Suppressor macrophage (primary cell): Measurements from ENCODE around the gene SDSL.

ENCODE experiments used
- DNase-seq, 4 experiments: peaks; one replicate each; pipeline ENCODE4 v3.0.0-alpha.2; 2020 to 2022

SDSL gene

DNA sequence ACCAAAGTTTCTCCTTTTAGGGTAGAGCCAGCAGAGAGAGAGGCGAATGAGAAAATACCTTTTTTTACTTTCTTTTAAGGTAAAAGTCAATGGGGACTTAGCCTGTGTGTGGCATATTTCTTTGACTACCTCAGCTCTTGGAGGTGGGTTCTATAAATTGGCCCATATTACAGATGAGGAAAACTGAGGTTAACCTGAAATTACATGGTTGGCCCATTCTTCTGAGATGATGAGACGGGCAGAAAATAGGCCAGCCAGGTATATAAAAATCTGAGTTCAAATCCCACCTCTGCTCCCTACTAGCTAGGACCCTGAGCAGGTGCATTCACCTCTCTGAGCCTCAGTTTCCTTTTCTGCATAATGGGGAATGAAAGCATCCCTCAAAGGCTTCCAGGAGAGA, 27.1 kb downstream of the SDSL start:
- DNase-seq = no peak

DNA sequence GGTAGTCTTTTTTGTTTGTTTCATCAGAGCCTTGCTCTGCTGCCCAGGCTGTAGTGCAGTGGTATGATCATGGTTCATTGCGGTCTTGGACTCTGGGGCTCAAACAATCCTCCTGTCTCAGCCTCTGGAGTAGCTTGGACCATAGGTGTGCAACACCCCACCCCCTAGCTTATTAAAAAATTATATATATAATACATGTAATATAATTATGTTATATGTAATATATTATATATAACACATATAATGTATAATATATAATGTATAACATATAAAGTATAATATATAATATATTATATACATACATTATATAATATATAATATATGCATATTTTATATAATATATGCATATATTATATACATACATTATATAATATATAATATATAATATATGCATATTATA, 27.7 kb downstream of the SDSL start:
- no peak for DNase-seq

DNA sequence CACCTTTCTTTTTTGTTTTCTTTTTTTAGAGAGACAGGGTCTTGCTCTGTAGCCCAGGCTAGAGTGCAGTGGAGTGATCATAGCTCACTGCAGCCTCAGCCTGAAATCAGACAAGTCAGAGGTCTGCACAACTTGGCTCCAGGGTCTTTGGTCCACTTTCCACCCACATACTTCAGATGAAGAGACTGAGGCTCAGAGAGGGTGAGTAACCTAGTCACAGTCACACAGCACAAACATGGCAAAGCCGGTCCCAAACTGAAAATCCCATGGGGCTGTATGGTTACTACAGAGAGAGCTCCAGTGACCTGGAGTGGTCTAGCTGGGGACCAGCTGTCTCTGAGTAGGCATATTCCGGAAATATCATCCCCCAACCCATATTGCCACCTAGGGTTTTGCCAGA, 30.3 kb downstream of the SDSL start:
- no peak for DNase-seq

DNA sequence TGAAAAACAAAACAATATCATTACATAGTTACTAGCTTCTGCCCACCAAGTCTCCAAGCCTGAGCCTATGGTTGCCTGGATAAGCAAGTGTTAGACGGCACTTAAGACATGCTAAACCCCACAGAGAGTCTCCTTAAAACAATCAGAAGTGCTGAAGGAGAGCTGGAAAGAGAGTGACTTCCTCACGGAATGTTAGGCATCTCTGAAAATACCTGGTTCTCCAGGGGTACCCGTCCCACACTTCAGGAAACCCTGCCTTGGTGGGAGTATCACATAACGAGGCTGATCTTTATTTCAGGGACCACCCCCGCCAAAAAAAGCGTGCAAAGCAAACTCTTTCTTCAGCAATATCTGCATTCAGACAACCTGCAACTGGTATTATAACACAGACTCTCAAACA, 31.1 kb downstream of the SDSL start:
- DNase-seq = no peak

DNA sequence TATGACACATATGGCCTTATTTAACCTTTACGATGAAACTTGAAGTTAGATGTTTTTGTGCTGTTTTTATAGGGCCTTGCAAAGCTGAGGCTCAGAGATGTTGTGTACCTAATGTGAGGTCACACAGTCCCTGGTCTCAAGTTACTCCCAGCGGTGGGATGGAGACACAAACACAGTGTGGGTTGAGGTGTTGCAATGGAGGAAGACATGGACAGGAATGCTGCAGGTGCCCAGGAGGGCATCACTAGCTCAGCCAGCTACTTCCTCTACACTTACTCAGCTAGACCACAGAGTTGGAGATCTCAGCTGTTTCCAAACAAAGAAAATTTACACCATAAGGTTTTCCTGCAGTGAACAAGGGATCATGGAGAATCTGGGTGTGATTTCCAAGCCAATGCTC, 34.0 kb downstream of the SDSL start:
- no peak for DNase-seq

DNA sequence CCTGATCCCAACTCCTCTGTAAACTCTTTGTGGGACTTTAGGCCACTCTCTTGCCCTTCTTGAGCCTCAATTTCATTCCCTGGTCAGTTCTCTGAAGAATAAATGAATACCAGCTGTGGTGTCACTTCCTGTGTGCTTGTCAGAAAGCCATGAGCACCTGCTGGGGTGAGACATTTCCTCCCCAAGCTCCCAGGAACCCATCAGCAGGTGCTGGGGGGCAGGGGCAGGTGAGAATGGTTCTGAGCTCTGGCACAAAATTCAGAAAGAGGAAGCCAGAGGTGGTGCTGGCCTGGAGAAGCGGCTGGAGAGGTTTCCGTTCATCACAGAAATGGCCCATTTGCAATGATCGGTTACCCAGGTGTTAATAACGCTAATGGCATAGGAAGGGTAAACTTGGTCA, 34.6 kb downstream of the SDSL start:
- no peak for DNase-seq

DNA sequence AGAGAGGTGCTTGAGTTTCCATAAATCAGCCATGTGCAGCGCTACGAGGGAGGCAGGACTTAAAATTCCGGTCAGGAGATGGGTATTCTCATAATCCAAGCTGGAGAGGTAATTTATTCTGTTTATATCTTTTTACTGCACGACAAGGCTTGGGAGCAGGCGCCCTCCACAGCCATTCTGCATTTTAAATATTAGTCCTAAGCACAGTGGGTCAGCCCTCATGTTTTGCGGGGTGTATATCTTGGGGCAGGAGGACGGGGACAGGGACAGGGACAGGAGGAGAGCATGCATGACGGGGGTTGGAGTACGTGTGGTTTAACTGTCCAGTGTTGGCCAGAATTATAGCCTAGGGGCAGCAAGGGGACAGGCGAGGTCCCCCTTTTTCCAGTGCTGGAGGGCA, 35.0 kb downstream of the SDSL start:
- DNase-seq = no peak

DNA sequence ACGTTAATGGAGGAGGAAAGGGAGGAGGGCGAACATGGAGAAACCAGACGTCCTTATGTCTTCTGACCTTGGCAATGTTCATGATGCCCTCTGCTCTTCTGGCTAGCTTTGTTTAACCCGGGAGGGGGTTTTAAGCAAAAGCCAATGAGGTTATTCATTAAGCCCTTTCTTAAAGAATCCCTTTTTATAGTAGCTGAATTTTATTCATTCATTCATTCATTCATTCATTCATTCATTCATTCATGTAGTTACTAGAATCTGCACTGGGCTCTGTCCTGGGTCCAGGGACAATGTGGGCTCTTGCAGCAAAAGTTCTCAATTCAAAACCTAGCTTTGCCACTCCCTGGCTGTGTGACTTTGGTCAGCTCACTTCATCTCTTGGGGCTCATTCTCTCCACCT, 35.5 kb downstream of the SDSL start:
- DNase-seq = no peak

DNA sequence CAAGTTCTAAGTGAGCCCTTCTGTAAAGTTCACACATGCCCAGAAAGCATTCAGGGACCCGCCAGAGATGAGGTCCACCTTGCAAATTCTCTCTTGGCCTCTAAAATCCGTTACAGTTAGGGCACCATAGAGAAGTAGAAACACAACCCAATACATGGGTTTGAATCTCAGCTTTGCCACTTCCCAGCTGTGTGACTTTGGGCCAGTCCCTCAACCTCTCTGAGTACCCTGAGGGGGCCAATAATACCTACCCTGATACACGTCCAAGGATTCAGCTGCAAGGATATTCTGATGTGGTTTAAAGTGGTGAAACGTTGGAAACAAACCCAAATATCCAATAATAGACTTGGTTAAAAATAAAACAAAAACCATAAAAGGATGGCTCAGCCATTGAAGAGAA, 37.8 kb downstream of the SDSL start:
- no peak for DNase-seq

DNA sequence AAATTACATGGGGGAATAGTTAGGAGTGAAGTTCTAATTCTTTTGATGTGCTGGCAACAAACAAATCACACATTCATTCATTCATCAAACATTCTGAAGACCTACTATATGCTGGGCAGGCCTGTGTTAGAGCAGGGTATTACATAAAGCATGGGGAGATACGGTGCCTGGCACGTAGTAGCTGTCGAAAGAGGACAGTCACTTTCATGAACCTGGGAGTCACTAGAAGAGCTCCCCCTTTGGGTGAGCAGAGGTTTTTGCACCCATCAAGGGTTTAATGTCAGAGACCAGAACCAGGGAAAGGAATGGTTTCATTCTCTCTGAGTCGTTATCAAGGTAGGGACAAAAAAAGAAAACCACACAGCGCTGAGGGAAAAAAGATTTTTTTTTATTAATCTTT, 39.5 kb downstream of the SDSL start:
- peak in 3 of 4 experiments; percentile 48 to 52 (median 51) for DNase-seq

DNA sequence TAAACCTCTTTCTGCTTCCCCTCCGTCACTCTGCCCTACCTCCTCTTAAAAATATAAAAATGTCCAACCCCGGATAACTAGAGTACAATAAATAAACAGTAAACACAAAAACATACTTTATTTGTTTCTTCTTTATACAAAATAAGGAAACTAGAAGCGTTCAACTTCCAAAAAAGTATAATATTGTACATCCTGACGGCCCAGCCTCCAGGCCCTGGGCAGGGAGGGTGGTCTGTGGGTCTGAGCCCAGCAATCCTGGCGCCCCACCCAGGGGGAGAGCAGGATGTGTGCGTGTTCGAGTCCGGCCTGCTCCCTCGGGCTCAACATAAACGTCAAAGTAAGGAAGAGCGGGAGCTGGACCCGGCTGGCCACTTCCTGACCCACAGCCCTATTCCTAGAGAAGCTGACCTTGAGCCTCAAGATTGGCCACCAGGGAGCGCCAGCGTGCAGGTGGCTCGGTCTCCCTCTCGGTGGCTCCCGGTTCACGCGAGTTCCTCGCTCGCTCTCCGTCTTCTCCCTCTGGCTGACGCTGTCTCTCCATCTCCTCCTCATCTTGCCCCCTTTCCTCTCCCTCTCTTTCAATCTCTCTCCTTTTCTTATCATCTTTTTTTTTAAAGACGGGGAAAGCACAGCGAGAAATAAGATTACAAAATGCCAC, 40.1 kb downstream of the SDSL start:
- peak; percentile 88 to 93 (median 91) for DNase-seq

DNA sequence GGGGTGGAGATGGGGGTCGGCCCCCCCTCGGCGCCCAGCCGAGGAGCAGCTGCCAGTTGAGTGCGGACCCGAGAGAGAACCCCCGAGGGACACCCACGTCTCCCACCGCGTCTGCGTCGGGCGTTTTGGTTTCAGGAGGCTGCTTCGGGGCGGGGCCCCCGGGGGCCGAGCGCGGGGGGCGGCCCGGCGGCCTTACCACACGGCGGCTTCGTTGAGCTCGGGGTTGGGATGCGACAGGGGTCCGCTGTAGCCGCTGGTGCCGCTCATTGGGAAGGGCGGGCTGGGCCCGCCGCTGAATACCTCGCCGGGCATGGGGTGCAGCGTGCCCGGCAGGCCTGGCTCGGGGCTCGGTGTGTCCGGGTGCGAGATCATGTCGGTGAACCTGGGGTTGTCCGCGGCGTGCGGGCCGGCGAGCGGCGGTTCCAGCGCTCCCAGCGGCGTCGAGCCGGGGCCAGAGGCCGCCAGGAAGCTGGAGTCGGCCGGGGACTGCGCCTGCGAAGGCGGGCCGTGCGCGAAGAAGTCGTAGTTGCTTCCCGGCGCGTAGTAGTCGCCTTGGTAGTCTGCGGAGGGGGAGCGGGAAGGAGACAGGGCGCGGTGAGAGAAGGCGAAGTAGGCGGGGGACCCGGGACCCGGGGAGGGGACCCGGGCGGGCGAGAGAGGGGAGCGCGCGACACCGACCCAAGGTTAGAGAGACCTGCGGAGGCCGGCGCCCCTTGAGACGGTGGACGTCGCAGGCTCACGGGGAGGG, 41.0 kb downstream of the SDSL start:
- peak in 2 of 4 experiments; percentile 14 to 68 for DNase-seq

DNA sequence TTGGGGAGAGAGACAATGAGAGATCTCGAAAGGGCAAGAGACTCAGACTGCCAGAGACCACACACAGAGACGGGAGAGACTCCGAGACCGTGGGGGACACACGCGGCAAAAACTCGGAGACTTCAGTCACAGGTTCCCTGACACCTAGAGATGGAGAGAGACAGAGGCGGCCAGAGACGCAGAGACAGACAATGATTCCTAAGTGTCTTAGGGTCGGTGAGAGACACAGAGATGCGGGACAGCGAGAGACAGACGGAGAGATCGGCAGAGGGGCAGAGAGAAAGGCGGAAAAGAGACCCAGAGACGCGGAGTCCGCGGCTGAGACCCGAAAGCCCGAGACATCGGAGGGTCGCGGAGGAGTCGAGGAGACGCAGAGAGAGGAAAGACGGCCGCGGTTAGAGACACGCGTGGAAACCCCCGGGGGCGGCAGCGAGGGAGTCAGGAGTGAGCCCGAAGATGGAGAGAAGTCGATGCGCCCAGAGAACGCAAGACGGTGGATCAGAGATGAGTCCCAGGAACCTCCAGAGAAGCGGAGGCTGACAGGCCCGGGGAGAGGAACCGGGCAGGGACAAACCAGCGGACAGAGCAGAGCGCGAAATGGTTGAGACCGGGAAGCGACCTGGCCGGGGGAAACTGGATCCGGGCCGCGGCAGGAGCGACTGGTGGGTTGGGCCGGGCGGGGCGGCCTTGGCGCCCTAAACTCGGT, 41.7 kb downstream of the SDSL start:
- DNase-seq = peak in 3 of 4 experiments; percentile 16 to 43 (median 41)

DNA sequence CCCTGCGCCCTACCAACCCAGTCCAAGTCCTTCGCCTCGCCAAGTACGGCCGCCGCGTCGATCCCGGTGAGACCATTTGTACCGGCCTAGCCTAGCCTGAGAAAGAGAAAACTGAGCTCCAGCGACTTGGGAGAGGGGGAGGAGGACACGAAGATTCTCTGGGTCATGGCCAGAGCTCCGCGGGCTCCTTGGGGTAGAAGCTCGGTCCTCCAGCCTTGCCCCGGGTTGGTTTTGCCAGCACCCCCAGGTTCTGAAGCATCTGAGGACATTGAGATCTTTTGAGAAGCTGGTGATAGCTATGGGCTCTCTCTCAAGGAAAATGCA, 42.2 kb downstream of the SDSL start:
- DNase-seq = no peak

DNA sequence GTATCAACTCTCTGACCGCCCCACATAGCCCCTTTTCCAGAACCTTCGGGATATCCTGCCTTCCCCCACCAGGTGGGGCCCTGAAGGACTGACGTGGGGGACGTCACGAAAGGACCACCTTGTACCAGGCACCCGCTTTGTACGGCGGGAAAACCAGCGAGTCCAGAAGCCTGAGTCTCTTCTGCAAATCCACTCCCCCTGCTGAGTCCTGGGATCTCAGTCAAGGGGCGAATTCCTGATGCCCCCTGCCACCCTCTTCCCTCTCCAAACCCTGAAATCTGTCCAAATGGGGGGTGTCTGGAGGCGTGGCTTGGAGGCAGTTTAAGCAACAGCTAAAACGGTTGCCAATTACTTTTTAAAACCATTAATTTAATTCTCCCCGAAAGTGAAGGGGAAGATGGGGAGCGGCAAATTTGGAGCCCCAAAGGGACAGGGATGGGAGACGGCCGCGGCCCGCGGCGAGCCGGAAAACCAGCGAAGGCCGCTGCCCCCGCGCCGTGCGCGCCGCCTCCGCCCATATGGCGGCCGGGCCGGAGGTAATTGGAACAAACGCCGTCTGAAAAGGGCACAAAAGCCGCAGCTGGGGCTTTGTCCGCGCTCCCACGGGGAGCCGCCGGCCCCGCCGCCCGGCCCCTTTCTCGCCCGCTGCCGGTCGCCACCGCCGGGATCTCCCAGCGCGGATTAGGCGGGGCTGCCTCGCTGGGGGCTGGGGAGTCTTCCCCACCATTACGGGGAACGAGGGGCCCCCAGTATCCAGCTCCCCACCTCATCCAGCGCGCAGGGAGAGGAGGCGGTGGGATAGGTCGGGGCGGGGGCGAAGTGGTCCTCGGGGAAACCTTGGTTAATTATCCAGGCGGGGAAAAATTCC, 42.9 kb downstream of the SDSL start:
- DNase-seq = no peak

DNA sequence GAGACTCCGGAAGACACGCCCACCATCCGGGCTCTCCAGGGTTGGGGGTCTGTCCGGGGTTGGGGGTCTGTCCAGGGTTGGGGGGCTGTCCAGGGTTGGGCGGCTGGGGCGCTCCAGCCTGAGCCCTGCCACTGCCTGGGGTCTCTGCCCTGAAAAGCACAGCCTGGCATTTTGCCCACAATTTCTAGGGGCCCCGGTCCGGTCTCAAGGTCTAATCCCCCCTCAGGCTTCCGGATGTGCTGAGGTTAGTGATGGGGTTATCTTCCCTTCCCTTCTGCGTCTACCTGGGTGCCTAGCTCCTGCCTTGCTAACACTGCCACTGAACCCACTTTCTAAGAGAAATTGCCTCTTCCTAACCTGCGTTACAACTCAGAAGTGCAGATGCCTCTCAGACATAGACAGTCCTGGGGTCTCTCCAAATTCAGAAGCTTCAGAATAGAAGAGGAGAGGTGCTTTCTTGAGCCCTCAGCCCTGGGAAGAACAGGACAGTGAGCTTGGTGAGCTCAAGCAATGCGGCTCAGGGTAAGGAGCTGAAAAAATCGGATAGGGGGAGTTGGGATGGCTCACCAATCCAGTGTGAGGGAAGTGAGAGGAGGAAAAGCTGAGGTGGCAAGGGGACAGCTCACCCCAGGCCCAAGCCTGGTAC, 43.8 kb downstream of the SDSL start:
- no peak for DNase-seq

DNA sequence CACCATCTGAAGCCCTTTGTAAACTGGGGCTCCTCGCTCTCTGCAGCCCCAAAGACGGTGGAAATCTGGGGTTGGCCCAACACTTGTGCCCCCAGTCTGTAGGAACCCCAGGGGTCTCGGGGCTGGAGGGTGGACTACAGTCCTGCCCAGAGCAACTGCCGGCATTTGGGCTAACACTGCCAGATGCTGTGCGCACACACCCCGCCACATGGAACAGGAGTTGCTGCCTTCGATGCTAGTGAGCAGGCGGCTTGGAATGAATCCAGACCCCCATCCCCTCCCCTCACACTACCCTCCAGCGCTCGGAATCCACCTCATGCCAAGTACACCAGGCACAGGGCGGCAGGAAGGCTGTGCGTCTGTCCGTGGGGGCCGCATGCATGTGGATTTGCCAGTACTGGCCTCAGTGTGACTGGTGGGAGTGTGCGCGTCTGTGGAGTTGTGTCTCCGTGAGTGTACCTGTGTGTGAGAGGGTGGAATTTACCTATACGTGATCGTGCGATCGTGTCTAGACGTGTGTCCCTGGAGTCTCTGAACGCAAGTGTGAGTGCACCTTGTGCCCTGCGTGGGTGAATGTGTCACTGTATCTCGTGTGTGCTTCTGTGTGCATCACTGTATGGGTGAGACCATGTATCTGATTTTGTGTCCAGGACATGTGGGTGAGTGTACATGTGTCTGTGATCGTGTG, 44.4 kb downstream of the SDSL start:
- no peak for DNase-seq

DNA sequence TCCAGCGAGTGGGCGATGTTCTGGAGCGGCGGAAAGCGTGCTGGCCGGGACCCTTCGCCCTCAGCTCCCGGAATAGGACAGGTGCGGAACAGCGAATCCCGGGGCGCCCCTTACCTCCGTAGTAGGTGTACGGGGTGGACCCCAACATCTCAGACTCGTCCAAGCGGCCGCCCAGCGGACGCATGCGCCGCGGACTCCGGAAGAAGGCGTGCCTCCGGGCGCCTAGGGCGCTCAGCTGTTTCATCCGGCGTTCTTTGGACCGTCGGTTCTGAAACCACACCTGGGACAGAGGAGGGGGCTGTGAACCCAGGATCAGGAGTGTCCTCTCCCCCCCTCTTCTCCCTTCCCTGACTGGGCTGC, 44.9 kb downstream of the SDSL start:
- DNase-seq = peak in 1 of 4 experiments; percentile 40

DNA sequence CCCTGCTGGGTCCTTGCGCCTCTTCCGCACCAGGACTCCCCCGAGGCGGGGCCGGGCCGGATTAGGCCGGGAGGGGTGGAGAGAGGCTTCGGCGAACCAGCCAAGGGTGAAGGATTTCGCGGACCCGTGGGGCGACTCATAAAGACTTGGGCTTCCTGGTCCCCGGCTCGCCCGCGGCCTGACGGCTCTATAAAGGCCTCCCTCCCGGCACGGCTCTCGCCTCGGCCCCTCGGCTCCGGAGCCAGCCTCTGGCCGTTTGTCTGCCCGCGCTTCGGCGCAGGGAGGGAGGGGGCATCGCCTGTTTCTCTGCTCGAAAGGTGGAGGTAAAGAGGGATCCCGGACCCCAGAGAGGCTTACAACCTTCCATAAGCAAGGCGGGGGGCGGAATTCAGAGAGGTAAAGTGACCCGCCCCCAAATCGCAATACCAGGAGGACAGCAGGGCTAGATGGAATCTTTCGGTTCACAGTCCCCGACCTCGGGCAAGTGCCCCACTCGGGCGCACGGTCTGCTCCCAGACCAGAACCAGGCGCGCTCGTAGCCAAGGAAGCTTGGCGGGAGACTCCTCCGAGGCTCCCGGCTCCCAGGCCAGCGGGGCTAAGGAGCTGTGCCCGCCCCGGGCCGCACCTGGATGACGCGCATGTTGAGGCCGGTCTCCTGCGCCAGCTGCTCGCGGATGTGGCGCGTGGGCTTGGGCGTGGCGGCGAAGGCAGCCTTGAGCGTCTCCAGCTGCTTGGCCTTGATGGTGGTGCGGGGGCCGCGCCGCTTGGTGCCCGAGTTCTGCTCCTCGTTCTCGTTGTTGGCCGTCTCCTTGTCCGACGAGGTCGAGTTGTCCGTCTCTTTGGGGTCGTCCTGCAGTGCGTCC, 45.6 kb downstream of the SDSL start:
- DNase-seq = peak in 1 of 4 experiments; percentile 34

DNA sequence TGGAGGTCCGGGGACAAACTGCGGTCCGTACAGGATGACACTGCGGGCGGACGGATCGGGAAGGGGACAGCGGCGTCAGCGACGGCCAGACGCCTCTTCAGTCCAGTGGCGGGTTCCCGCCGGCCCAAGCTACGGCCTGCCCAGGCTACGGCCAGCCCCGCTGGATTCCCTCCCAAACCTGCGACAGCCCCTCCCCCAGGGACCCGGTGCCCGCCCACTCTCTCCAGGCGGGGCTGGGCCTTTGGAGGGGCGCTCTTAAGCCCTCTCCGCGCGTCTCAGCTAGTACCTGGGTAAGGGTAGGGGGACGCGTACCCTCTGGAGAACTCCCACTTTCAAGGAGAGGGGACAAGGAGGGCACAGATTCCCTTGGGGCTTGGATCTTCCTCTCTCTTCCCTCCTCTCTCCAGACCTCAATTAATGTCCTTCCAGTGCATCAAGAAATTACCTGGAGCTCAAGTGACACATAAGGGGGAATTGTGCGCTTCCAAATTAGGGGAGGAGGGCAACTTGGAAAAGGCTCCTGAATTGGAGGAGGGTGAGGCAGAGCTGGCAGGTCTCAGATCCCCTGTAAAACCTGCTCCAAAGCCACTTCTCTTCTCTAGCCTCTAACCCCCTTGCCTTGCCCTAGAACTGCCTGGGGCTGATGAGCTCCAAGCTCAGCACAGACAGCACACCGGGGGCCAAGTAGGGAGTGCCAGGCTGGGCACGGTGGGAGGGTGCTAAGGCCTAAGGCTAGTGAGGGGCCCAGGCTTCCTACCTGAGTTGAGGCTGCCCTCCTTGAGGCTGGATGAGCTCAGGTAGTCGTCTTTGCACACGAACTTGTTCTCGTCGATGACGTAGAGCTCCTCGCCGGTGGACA, 46.4 kb downstream of the SDSL start:
- DNase-seq = no peak
